Posterior vena cava (tissue), 2 donors: ENCODE measurements around the gene CAMK2D. TPM values are rescaled to one million over a fixed set of nuclear protein-coding genes. Genes with fewer than 3 reads are reported as not detected.

Experiments
- DNase-seq: peaks from one replicate; pipeline ENCODE4 v3.0.0-alpha.2; 2020; ENCODE audit warnings: low spot score
- intact Hi-C, 2 donors: fragments of 100-400 bp; cut with DNase I; formaldehyde crosslinking; loops; one replicate each; pipeline versions ENCODE4 v1.14.1 to v1.14.2; 2022 to 2023
- total RNA-seq, 2 donors: library from RNA; stranded (reverse); fragmentation: NEBNext Ultra II Directional; extraction: Animal tissue kit (Norgen Biotek cat#: 25700); gene quantifications; one replicate each; pipeline ENCODE4 v1.2.1, GENCODE V29; 2021
- donor health status: DM: yes; HTN: yes; CAD: no.
- donor health status: DM: yes; HTN: yes; CAD: no.

Gene CAMK2D
- total RNA-seq, 2 donors from 2014 or later = 51.5 to 67.2 TPM

GRCh38 chr4:113593400-113594230 lies 167.9 kb downstream of the CAMK2D start:
- intact Hi-C loops = no loop called here
- no peak for DNase-seq

DNA sequence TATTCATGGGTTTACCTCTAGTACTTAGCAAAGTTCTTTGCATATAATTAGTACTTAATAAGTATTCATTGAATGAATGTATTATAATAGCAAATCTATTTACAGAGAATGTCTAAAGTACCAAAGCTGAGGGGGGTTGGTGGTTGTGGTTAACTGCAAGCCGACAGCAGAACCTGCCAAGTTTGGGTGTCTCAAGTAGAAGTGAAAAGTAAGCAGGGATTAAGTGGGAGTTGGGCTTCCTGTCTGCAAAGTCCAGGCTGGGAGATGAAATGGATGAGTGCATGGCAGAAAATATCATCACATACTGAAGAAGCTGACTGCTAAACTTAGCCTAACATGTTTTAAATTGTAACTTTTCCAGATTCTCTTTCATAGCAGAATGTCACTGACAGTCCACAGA lies 169.6 kb downstream of the CAMK2D start:
- DNase-seq = no peak
- intact Hi-C loops = no loop called here

DNA sequence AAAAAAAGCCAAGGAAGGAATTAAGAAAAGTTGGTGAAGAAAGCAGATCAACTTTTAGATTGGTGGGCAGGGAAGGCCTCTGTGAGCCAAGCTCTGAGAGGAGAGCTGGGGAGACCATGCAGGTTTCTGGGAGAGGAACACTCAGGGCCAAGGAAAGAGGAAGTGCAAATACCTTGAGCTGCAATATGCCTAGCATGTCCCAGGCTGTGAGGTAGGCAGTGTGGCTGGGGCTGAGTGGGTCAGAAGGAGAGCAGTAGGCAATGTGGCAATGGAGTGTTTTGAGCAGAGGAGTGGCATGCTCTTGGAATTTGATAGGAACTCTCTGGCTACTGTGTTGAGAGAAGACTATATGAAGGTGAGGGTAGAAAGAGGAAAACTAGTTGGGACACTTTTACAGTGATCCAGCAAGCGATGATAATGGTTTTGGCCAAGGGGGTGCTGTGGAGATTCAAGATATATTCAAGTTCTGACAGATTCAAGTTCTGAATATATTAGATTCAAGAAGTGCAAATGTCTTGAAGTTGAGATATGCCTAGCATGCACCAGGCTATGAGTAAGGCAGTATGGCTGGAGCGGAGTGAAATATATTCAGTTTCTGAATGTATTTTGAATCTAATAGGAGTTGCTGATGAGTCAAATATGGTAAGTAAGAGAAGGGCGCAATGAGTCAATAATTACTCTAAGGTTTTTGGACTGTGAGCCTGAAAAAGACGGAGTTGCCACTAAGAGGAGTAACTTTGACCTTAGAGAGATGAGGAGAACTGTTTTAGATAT lies 172.5 kb downstream of the CAMK2D start:
- intact Hi-C loops = no loop called here

GRCh38 chr4:113587640-113588275 lies 173.8 kb downstream of the CAMK2D start:
- intact Hi-C loops = no loop called here

More for the DNA sequence above, 172.5 kb downstream of the CAMK2D start:
- no peak for DNase-seq

GRCh38 chr4:113587156-113587555 lies 174.4 kb downstream of the CAMK2D start:
- no peak for DNase-seq
- intact Hi-C loops = no loop called here

More at GRCh38 chr4:113587640-113588275, 173.8 kb downstream of the CAMK2D start:
- no peak for DNase-seq

DNA sequence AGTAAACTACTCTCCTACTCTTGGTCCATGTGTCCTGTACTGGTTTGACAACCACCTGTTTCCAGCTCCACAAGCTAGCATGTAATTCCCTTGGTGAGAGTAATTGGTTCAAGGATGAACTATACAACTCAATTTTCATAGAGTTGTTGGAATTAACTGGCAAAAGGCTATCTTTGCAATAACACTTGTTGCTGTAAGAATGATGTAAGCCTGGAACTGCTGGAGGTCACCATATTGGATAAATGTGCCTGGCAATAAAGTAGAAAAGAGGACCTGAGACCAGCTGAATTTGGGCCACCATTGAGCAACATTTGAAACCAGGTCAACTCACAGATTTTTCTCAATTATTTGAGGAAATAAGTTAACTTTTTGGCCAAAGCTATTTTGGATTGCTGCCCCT lies 175.5 kb downstream of the CAMK2D start:
- intact Hi-C loops = no loop called here
- DNase-seq = no peak

DNA sequence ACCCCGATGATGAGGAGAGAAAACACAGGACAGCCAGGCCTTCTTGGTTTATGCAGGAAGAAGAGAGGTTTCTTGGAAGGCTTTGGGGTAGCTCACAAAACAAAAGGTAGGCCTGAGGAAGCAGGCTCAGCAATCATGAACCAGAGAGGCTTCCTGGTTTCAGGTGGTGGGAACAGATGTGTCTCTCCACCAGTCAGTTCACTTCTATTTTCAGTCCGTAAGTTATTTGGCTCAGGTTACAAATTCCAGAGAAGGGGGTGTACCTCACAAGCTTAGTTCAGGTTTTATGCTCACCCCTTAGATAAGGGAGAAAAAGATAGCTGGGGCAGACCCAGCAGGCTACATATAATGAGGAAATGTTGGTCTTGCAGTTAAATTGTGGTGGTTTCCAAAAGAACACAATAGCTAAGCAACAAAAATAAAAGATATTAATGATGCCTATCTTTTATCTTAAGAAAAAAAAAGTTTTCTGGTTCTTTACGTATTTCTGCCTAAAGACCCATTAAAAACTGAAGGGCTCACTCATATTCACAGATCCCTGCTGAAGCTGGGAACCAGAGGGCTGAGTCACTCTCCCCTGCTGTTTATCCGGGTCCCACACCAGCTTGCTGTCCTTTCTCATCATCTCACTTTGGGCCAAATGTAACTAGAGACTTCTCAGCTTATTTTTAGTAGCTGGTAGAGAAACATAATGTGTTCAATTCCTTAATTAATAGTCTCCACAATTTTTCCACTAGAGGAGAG lies 177.0 kb downstream of the CAMK2D start:
- no peak for DNase-seq
- intact Hi-C loops = no loop called here

DNA sequence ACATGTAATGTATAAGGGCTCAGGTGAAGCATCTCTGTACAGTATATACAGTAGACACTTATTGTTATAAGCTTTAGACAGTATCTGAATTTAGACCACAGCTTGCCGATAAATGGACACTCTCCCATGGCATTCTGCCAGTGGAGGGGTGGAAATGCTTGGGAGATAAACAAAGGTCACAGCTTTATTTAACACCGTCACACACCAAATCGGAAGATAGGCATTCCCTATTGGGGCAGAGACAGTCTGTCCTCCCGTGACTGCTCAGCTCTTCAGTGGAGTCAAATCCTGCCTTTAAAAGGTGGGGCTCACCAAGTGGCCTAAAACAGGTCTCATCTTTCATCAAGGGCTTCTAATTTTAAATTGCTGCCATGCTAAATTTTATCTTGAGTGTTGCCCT lies 178.8 kb downstream of the CAMK2D start:
- no peak for DNase-seq
- intact Hi-C loops = no loop called here

DNA sequence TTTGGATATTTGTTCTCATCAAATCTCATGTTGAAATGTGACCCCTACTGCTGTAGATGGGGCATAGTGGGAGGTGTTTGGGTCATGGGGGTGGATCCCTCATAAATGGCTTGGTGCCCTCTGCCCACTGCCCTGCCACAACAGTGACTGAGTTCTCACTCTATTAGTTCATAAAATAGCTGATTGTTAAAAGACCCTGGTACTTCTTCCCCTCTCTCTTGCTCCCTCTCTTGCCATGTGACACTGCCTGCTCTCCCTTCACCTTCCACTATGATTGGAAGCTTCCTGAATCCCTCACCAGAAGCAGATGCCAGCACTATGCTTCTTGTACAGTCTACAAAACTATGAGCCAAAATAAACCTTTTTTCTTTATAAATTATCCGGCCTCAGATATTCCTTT lies 182.2 kb downstream of the CAMK2D start:
- intact Hi-C loops = no loop called here
- DNase-seq = no peak

DNA sequence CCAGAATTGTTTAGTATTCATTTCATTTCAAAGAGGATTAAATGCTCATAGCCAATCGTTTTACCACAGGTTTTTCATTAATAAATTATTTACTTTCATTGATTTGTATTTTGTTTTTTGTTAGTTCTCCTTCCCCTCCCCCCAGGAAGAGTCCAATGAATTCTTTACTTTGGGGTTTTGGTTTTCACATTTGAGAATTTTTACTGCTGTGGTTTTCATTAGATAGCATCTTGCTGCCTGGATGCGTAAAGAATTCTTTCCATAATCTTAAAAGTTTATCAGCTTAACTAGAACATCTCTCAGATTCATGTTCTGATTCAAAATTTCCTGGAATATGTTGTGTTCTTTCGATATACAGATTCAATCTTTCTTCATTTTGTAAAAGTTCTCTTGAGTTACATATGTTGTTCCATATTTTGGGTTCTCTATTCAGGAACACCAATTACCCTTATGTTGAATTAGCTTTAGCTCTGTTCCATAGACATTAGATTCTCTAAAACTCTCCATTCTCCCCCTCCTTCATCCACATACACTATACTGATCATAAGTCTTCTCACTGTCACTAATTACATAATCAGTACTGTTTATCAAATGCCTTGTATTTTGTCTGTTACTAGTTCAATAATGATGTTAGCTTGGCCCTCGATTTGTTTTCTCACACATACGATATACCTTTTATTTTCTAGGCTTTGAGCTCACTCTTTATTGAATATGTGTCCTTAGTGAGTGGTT lies 184.4 kb downstream of the CAMK2D start:
- intact Hi-C loops = no loop called here

DNA sequence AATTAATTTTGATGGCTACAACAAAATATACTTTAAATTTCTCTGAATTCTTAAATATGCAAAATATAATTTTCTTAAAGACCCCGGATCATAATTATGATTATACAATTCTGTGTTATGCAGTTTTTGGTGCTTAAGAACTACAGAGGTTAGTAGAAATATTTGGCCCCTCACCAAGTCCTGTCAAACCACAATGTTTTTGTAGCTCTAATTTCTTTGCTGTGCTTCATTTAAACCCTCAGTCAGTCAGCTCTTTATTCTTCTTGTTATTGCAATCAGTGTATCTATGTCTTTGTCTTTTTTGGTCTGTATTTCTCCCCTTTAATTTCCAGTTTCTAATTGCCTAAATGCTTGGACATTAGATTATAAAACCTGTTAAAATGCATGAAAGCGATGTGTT lies 186.1 kb downstream of the CAMK2D start:
- intact Hi-C loops = no loop called here
- DNase-seq = no peak

More for the DNA sequence above, 184.4 kb downstream of the CAMK2D start:
- DNase-seq = no peak

DNA sequence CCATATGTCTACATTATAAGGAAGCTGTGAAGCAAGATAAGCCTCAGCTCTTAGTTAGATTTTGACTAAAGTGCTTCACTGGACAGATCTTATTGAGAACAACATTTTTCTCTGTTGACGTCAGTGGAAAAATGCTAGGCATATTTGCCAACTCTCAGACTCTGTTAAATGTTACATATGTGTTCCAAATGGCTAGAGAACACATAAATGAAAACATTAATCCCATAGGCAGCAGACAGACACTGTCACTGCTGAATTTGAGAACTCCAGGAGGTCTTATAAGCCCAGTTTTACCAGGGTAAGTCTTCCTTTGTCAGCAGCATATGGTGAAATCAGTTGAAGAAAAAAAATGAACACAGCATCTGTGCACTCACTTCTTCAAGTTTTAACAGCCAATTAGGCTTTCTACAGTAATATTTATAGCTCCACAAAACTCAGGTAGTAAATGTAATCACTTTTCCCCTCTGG lies 186.9 kb downstream of the CAMK2D start:
- no peak for DNase-seq
- intact Hi-C loops = no loop called here

- DNase-seq = no peak
- intact Hi-C loops = no loop called here
These were observed 188.9 kb downstream of the CAMK2D start for GRCh38 chr4:113572620-113573019.

DNA sequence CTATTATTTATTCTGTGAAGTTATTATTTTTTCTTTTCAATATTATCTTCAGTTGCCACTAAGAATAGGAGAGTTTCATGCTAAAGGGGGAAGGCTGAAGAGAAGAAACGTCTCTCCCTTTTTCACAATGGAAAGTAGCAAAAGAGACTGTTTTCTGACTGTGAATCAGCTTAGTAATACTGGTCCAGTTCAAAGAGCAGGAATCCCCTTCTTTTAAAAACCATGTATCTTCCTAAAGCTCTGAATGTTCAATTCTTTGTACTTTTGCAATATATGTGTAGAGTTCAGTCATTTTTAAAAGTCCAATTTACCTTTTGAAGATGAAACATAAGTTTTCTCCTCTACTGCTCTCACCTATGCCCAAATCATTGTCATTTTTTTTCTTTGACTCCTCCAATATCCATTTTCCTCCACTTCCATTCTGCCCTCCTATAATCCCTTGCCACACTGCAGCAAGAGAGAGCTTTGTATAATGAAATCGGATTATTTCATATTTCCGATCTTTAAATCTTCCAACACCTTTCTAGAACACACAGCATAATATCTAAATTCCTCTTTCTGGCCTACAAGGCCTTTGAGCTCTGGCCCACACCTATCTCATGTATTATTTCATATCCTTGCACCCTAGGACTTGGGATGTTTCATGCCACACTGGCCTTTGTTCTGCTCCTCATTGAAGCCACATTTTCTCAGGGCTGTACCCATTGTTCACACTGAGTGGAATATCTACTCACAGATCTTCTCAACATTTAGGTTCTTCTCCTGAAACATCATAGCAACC lies 195.3 kb downstream of the CAMK2D start:
- no peak for DNase-seq
- intact Hi-C loops = no loop called here

GRCh38 chr4:113565702-113566012 lies 195.9 kb downstream of the CAMK2D start:
- intact Hi-C loops = no loop called here
- no peak for DNase-seq

- DNase-seq = no peak
- intact Hi-C loops = no loop called here
These were observed 197.0 kb downstream of the CAMK2D start for GRCh38 chr4:113564493-113564892.

GRCh38 chr4:113563691-113564378 lies 197.7 kb downstream of the CAMK2D start:
- no peak for DNase-seq
- intact Hi-C loops = no loop called here

DNA sequence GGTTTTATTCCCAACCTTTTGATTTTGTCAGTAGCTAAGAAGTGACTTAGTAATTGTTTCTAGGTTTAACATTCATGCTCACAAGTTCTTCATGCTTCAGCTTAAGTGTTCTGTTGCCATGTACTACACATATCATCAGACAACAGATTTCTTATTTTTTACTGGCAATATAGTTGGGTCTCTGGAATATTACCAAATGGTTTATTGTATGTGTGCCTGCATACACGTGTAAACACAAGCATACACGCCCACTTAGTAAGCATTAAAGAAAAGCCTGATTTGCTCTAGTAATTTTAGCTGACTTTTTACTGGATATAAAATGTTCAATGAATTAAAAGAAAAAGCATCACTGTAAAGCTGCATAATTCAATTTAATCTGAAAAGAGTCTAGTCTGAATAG lies 199.8 kb downstream of the CAMK2D start:
- DNase-seq = no peak
- intact Hi-C loops = no loop called here
